Ectodermal cell (in vitro differentiated cells): ENCODE measurements around the gene HS6ST2.

Source experiments
- H3K27ac ChIP-seq: 2 replicates; pipeline ENCODE4 v1.7.0; 2013; ENCODE audit warnings: mild to moderate bottlenecking, low read depth, low read length; ENCODE audit not compliant: insufficient read depth, poor library complexity, severe bottlenecking
- H3K27me3 ChIP-seq: 2 replicates; pipeline ENCODE4 v1.7.0; 2013; ENCODE audit warnings: mild to moderate bottlenecking, low read length; ENCODE audit not compliant: insufficient read depth, control insufficient read depth, poor library complexity, severe bottlenecking
- H3K36me3 ChIP-seq: one replicate; pipeline ENCODE4 v1.7.0; 2013; ENCODE audit warnings: low read length; ENCODE audit not compliant: control insufficient read depth, insufficient read depth
- H3K4me1 ChIP-seq: one replicate; pipeline ENCODE4 v1.7.0; 2013; ENCODE audit warnings: low read length; ENCODE audit not compliant: control insufficient read depth, insufficient read depth
- H3K4me3 ChIP-seq: 2 replicates; pipeline ENCODE4 v1.7.0; 2013; ENCODE audit warnings: low read depth, low read length, control low read depth; ENCODE audit not compliant: insufficient read depth
- H3K9me3 ChIP-seq: 2 replicates; pipeline ENCODE4 v1.7.0; 2013; ENCODE audit warnings: mild to moderate bottlenecking, low read length, moderate library complexity; ENCODE audit not compliant: control insufficient read depth
- WGBS, 2 experiments: methylation state at CpG; one replicate each; pipeline ENCODE4 v1.1.7; 2013; ENCODE audit warnings: missing lambda C conversion rate in 2 of 2; 5-methylcytosine and 5-hydroxymethylcytosine counted together

HS6ST2 gene

GRCh38 chrX:132613801-132614200 is 344.6 kb downstream of the HS6ST2 start:
- Histone ChIP-seq H3K9me3 (no peaks in the 10 kb centered on the region), H3K27ac (no peak overlapping the region), H3K4me1 (no peaks in the 10 kb centered on the region), H3K4me3 (no peak overlapping the region), H3K36me3 (no peaks in the 10 kb centered on the region), H3K27me3 (no peaks in the 10 kb centered on the region)
- WGBS, 2 experiments, result 90 to 97% methylated on average over 4 to 5 of the region's 5 CpGs

DNA sequence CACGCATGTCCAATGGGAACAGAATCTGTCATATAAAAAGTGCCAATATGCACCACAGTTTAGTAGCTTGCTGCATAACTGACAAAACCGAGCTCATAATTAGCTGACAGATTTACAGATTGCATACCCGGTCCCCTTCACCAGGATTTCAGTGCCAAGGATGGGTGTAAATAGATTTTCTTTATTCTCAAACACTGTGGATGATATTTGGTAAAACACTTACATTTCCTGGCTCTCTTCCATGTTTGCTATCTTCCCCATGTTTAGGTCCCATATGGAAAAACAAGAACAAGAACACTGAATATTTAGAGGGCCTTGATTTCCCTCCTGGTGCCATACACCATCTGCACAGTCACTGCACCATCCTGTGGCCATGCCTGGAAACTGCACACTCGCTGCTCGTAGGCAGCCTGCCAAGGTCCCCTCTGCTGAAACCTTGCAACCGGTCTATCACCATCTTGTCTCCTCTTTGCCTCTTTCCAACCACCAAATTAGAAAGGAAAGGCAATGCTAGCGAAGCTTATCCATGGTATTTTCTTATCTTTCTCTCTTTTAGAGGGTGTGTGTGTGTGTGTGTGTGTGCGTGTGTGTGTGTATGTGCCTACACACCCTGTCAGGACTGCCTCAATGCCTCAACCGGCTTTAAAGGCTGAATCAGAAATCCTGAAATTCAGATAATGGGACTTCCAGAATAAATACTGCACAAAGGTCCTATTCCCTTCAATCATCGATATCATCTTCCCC is 345.4 kb downstream of the HS6ST2 start:
- Histone ChIP-seq H3K4me3 (no peak overlapping the region), H3K4me1 (no peaks in the 10 kb centered on the region), H3K36me3 (no peaks in the 10 kb centered on the region), H3K27ac (no peak overlapping the region), H3K9me3 (no peaks in the 10 kb centered on the region), H3K27me3 (no peaks in the 10 kb centered on the region)
- 61 to 68% methylated on average over 8 to 10 of the region's 10 CpGs for WGBS, 2 experiments

GRCh38 chrX:132610536-132610935 is 347.9 kb downstream of the HS6ST2 start:
- WGBS, 2 experiments, result 88 to 95% methylated on average over 4 of the region's 4 CpGs
- Histone ChIP-seq H3K4me1 (no peaks in the 10 kb centered on the region), H3K27me3 (no peaks in the 10 kb centered on the region), H3K9me3 (no peaks in the 10 kb centered on the region), H3K36me3 (no peaks in the 10 kb centered on the region), H3K4me3 (no peak overlapping the region), H3K27ac (no peak overlapping the region)

- no peaks in the 10 kb centered on the region for H3K36me3 ChIP-seq
- H3K4me1 ChIP-seq, result no peaks in the 10 kb centered on the region
- no peak overlapping the region for H3K4me3 ChIP-seq
- no peak overlapping the region for H3K27ac ChIP-seq
- H3K27me3 ChIP-seq, result no peaks in the 10 kb centered on the region
- no peaks in the 10 kb centered on the region for H3K9me3 ChIP-seq
- WGBS, 2 experiments, result 100% methylated on average over 1 of the region's 1 CpG; no CpG with 5 or more reads in 1 of the 2 experiments
Measured at GRCh38 chrX:132609362-132609848, 349.0 kb downstream of the HS6ST2 start.

- H3K4me1 ChIP-seq, result no peaks in the 10 kb centered on the region
- 94 to 96% methylated on average over 6 of the region's 6 CpGs for WGBS, 2 experiments
- H3K9me3 ChIP-seq, result no peaks in the 10 kb centered on the region
- H3K4me3 ChIP-seq, result no peak overlapping the region
- no peaks in the 10 kb centered on the region for H3K27me3 ChIP-seq
- no peaks in the 10 kb centered on the region for H3K36me3 ChIP-seq
- H3K27ac ChIP-seq, result no peak overlapping the region
Measured at GRCh38 chrX:132603700-132604286, 354.6 kb downstream of the HS6ST2 start.

GRCh38 chrX:132602701-132603100 is 355.7 kb downstream of the HS6ST2 start:
- H3K4me3 ChIP-seq, result no peak overlapping the region
- H3K27ac ChIP-seq, result no peak overlapping the region
- H3K9me3 ChIP-seq, result no peaks in the 10 kb centered on the region
- 84 to 88% methylated on average over 3 to 4 of the region's 4 CpGs for WGBS, 2 experiments
- H3K36me3 ChIP-seq, result no peaks in the 10 kb centered on the region
- H3K27me3 ChIP-seq, result no peaks in the 10 kb centered on the region
- H3K4me1 ChIP-seq, result no peaks in the 10 kb centered on the region

DNA sequence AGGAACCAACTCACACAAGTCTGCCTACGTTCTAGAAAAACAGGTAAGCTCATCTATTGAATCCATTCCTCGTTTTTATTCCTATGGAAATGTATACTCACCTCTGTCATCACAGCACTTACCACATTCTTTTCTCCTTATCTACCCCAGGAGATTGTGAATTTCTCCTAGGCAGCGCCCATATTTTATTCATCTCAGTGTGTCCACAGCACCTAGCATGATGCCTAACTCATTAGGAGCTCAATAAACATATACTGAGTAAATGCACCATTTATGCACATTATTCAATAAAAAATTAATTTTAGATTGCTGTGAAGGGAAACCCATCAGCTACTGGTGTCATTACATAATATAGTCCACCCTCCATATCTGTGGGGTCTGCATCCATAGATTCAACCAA is 363.4 kb downstream of the HS6ST2 start:
- 89 to 93% methylated on average over 3 of the region's 3 CpGs for WGBS, 2 experiments
- Histone ChIP-seq H3K36me3 (no peaks in the 10 kb centered on the region), H3K4me3 (no peak overlapping the region), H3K9me3 (no peaks in the 10 kb centered on the region), H3K27me3 (no peaks in the 10 kb centered on the region), H3K4me1 (no peaks in the 10 kb centered on the region), H3K27ac (no peak overlapping the region)

DNA sequence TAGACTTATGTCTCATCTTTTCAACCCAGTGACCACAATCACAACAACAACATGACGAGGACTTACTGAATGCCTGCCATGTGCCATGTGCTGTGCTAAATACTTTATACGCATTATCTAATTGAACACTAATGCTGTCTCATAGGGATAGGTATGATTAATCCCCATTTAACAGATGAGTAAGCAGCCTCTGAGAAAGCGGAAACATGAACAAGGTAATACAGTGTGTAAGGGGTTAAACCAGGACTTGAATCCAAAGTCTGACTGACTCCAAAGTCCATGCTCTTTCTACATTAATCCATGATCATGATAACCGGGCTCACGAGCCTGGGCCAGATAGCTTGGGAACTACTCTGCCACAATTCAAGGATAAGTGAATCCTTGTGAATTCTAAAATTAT is 364.3 kb downstream of the HS6ST2 start:
- H3K36me3 ChIP-seq, result no peaks in the 10 kb centered on the region
- 93 to 100% methylated on average over 1 to 3 of the region's 5 CpGs for WGBS, 2 experiments
- no peak overlapping the region for H3K27ac ChIP-seq
- no peak overlapping the region for H3K4me3 ChIP-seq
- H3K27me3 ChIP-seq, result no peaks in the 10 kb centered on the region
- H3K9me3 ChIP-seq, result no peaks in the 10 kb centered on the region
- H3K4me1 ChIP-seq, result no peaks in the 10 kb centered on the region

GRCh38 chrX:132592880-132593279 is 365.5 kb downstream of the HS6ST2 start:
- Histone ChIP-seq H3K9me3 (no peaks in the 10 kb centered on the region), H3K4me1 (no peaks in the 10 kb centered on the region), H3K27me3 (no peaks in the 10 kb centered on the region), H3K27ac (no peak overlapping the region), H3K36me3 (no peaks in the 10 kb centered on the region), H3K4me3 (no peak overlapping the region)
- 18 to 40% methylated on average over 2 of the region's 2 CpGs for WGBS, 2 experiments

DNA sequence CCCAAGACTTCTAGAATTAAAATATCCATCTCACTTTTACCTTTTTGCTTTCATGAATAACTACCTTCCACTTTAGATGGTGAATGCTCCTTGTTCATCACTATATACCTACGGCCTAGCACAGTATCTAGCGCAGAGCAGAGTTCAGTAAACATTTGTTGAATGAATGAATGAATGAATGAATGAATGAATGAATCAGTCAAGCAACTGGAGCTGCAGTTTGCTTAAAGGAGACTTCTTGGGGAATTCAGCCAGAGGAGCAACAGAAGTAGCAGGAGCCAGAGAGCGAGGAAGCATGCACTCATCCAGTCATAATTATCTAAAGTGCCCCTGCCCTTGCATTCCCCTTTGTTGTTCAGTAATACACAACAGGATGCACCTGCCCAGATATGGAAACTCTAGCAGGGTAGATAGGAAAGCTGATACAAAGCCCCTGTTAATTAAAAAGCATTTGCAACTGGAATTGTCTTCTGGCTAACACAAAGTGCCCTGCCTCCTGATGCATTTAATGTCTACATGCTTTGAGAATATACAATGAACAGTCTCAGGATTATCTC is 366.6 kb downstream of the HS6ST2 start:
- Histone ChIP-seq H3K9me3 (no peaks in the 10 kb centered on the region), H3K4me1 (no peaks in the 10 kb centered on the region), H3K27me3 (no peaks in the 10 kb centered on the region), H3K36me3 (no peaks in the 10 kb centered on the region), H3K4me3 (no peak overlapping the region), H3K27ac (no peak overlapping the region)
- WGBS, 2 experiments, result 96 to 100% methylated on average over 3 of the region's 3 CpGs
